HCT116 (cell line): ENCODE data around the gene PPIL1.

ENCODE experiments used
- SIN3A ChIP-seq: IDR thresholded peaks from 2 replicates; pipeline ENCODE4 v1.6.1; 2012; ENCODE audit warnings: low read depth
- TF ChIP-seq, protein P1 (sequence below), 3 experiments: fragments of 200-600 bp in 1 of 3; sonication (generic) in 1 of 3; IDR thresholded peaks in 2 of 3; conservative IDR thresholded peaks in 1 of 3; 2 replicates each; pipeline ENCODE4 v1.5.1; 2012 to 2017; ENCODE audit warnings: low read depth in 2 of 3, low read length in 2 of 3, antibody characterized with exemption in 1 of 3, borderline replicate concordance in 1 of 3, control low read depth in 1 of 3, mild to moderate bottlenecking in 1 of 3, mixed read lengths in 1 of 3, mixed run types in 1 of 3, moderate library complexity in 1 of 3; ENCODE audit not compliant: insufficient read depth in 1 of 3

DNA sequence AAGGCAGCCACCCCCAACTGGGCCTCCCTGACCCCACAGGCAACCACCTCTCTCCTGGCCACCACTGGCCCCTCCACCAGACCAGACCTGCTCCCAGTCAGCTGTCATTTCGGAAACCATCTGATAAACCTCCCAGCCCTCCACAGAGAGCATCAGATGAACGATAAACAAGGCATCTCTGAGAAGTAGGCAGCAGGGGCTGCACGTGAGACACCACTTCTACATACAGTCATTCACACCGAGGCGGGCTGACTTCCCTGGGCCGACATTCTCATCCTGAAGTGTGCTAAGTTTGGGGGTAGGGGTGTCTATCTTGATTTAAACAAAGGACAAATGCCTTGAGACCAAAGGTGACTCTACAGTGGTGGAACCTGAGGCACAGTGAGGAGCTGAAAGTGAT is 49.2 kb downstream of the PPIL1 start:
- TF ChIP-seq, protein P1, sequence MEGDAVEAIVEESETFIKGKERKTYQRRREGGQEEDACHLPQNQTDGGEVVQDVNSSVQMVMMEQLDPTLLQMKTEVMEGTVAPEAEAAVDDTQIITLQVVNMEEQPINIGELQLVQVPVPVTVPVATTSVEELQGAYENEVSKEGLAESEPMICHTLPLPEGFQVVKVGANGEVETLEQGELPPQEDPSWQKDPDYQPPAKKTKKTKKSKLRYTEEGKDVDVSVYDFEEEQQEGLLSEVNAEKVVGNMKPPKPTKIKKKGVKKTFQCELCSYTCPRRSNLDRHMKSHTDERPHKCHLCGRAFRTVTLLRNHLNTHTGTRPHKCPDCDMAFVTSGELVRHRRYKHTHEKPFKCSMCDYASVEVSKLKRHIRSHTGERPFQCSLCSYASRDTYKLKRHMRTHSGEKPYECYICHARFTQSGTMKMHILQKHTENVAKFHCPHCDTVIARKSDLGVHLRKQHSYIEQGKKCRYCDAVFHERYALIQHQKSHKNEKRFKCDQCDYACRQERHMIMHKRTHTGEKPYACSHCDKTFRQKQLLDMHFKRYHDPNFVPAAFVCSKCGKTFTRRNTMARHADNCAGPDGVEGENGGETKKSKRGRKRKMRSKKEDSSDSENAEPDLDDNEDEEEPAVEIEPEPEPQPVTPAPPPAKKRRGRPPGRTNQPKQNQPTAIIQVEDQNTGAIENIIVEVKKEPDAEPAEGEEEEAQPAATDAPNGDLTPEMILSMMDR (IDR thresholded peaks at IDR 0.05 in 2 of 3, conservative IDR thresholded peaks at IDR 0.05 in 1 of 3; ENCODE audit: borderline replicate concordance in 1 of 3, insufficient read depth in 1 of 3, low read depth in 2 of 3, low read length in 2 of 3), result no peak
- TF ChIP-seq SIN3A, result no peak
